IPS DF 4.7 (cell line): Measurements from ENCODE around the gene ADTRP.
"Not testable (repeated sequence)": the region's sequence is repeated elsewhere in the genome, so short reads cannot be mapped to it uniquely, and the experiment has no call there.

ENCODE experiments used
- DNase-seq: peaks from one replicate; pipeline ENCODE4 v3.0.0-alpha.2; 2013; ENCODE audit warnings: low spot score; ENCODE audit errors: extremely low read depth

ADTRP gene

DNA sequence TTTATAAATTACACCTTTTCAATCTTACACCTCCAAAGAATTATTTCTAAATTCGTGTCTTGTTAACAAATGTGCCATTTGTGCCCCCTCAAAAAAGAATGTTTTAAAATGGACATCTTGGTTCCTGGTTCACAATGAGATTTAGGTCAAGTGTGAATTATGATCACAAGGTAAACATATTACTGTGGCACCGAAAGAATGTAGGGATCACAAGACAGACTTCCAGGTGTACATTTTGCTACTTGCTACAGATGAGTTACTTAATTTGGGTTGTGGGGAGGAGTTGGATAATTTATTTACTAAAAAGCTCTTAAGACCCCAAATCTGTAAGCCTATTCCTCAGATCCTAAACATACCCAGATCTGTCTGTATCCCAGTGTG is 25.0 kb upstream of the ADTRP start:
- DNase-seq = no peak

DNA sequence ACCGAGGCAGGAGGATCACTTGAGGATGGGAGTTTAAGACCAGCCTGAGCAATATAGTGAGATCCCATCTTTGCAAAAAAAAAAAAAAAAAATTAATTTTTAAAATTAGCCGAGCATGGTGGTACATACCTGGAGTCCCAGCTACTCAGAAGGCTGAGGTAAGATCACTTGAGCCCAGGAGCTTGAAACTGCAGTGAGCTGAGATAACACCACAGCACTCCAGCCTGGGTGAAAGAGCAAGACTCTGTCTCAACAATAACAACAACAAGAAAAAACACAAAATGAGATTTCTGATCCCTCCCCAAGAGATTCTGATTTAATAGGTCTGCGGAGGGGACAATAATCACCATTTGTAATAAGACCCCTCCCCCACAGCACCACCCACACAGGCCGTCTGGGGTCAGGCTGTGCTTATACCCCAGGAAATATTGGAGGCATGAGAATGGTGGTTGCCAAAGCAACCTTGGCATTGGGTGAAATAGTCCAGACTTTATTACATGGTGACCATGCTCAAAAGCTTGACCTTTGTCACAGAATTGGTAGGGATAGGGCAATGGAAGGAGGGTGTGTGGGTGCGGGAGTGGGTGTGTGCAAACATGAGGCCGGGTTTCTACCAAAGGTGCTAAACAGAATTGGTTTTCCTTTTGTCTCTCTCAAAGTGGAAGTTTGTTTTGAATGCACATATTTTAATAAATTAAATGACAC is 24.4 kb upstream of the ADTRP start:
- DNase-seq = no peak

DNA sequence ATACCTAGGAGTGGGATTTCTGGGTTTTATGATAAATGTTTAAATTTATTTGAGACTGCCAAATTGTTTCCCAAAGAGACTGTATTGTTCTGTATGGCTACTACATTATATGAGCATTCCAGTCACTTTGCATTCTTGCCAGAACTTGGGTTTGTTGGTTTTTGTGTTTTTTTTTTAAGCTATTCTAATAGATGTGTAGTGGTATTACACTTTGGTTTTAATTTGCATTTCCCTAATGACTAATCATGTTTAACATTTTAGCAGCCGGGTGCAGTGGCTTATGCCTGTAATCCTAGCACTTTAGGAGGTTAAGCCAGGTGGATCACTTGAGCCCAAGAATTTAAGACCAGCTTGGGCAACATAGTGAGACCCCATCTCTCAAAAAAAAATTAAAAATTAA is 21.9 kb upstream of the ADTRP start:
- DNase-seq = not testable (repeated sequence)

DNA sequence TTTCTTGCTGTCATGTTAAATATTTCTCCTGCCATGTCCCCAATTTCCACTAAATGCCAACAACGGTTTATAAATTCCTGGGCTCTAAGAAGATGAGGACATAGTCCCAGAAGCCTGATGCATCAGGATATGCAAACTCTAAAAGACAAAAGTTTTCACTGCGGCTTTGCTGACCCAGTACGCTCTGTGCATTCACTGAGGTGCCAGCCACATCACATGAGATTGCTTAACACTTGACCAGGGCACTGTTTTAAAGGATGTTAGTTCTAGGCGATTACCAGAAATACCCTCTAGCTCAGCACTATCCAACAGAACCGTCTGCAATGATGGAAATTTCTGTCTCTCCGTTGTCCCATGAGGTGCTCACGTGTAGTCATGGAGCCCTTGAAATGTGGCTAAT is 19.9 kb upstream of the ADTRP start:
- DNase-seq = no peak

DNA sequence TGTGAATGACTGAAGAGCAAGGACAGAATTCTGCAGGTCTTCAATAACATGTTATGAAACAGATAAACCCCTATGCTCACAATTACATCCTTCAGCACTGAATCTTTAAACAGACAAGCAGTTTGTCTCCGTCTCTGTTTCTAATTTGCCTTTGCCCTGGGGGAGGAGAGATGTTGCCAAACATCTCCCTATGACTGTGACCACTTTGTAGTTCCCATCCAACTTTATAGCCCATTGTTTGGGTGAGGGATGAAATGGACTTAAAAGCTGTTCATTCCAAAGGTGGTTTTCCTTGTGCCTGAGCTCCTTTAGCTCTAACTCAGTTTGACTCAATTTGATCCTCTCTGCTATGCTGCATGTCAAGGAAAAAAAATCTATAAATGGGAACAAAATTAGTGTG is 19.5 kb upstream of the ADTRP start:
- no peak for DNase-seq

DNA sequence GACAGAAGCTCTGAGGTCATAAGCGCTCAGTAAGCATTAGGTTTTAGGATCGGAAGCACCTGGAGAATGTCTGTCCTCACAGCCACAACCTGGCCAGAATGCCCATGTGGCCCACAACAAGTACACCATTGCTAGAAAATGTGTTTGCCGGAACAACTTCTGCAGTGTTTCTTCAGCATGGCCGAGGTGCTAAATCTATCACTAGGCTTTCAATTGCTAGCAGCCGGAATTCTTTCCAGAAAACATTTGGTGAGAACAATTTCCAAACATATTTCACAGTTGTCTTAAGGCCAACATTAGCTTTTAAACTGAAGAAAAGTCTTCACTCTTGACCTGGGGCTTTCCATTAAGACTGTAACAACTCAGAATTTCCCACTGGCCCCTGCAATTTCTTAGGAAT is 18.2 kb upstream of the ADTRP start:
- no peak for DNase-seq

DNA sequence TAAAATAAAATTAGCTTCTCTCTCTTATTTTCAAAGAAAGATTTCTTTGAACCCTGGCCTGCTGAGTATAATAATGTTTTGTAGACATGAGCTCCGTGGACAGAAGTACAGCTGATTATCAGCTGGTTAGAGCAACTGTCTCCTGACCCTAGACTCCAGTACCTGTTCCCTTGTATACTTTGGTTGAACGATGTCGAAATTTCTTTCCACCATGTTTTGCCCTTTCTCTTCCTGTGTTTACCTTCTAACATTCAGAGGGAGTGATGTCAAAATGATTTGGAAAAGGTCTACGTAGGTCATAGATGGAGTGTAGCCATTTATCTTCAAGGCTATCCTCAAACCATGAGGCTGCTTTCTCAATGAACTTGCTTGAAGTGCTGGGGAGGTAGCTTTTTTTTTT is 16.8 kb upstream of the ADTRP start:
- no peak for DNase-seq

DNA sequence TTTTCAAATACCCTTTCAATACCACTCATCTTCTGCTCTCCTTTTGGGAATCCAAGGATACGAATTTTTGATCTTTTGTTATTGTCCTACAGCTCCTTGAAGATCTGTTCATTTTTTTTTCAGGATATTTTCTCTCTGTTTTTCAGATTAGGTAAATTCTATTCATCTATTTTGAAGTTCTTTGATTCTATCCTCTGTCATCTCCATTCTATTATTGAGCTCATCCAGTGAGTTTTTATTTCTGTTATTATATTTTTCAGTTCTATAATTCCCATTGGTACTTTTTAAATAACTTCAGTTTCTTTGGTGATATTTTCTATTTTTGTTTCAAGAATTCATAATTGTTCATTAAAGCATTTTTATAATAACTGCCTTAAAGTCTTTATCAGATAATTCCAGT is 14.7 kb upstream of the ADTRP start:
- DNase-seq = no peak

DNA sequence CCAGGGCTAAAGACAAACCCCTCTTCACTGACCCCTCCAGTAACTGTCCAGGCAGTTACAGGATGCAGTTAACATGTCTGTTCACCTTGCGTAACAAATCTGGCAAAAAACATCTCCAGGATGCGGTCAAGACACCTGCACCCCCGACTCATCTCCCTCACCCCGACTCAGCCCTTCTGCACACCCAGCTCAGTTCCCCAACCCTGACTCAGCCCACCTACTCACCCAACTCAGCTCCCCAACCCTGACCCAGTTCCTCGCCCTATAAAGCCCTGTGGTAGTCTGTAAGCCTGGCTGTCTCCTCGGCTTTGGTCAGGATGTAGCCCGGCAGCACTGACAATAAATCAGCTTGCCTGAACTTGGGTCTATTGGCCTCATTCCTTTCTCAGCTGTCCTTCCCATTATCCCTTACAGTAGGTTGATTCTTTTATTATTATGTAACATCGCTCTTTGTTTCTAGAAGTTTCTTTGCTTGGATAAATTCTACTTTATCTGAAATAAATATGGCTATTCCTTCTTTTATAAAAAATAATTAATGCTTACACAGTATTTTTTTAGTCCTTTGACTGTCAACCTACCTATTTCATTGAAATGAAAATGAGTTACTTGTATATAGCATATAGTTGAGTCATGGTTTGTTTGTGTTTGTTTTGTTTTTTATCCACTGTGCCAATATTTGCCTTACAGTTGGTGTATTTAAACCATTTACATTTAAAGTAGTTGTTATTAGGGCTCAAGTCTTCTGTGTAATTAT is 12.9 kb upstream of the ADTRP start:
- DNase-seq = no peak

DNA sequence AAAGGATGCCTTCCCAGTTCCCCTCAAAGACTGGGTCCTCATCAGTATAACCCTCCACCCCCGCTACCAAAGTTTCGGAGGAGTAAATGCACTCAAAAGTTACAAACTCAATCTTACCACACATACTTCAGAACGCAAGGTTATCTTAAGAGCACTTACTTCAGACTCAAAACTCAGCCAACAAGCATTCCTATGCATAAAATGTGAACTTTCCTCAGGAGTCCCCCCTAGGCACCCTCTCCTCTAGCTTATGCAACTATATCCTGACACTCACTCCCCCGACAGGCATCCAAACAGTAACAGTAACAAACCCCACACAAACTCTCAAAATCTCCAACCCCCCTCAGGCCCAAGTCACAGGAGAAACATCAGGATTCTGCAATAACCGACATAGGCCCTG is 11.1 kb upstream of the ADTRP start:
- no peak for DNase-seq

DNA sequence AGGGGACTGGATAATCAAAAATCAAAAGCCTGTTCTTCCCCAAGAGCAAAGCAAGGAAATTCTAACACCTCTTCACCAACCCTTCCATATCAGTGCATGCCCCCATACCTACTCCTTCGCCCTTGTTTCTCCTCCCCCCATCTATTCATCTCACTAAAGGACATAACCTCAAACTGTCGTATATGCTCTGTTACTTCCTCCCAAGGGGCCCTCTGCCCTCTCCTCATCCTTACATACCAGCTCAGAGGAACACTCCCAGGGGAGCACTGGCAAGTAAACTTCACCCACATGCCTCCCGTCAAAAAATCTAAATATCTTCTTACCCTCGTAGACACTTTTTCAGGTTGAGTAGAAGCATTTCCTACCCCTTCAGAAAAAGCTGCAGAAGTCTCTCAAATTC is 9.4 kb upstream of the ADTRP start:
- DNase-seq = no peak

DNA sequence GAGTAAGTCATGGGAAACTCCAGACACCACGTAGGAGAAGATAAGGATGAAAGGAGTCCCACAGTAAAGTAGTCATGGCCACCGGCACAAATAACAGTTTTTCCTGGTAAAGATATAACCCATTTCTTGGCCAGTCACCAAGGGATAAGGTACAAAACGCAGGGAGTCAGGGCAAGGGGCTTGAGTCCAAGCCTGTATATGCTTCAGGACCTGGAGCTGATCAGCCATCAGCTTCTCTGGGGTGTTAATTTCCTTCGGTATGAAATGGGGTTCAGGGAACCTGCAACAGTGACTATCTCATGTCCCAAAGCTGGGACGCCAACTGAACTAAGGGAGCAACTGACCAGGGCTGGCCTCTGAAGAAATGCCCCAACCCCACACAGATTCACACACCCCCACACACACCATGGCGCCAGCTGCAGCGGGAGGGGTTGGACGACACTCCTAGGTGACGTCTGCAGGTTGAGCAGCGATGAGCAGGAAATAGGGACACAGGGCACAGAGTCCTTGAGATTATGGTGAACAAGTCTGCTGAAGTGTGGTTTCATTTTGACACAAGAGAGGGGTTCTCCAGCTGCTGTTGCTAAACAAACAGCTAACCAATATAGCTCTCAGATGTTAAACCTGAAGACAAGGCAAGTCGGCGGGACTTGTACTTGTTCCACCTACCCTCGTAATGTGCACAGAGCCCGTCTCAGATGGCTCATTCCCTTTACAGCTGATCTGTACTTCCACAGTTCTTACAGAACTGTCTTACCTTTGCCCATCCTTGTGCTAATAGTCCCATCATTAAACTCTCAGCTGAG is 7.4 kb upstream of the ADTRP start:
- DNase-seq = no peak

DNA sequence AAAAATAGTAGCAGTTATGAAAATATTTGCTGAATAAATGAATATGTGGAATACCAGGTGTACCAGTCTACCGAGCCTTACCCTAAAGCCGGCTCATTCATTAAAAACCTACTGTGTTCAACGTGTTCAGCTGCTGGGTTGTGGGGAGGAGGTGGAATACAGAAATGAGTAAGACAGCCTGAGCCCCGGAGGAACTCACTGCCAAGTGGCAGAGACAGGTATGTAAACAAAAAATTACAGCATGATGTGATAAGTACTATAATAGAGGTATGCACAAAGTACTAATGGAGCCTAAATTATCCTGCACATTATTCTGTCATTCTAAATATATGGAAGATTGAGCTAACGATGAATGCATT is 6.8 kb upstream of the ADTRP start:
- DNase-seq = no peak

DNA sequence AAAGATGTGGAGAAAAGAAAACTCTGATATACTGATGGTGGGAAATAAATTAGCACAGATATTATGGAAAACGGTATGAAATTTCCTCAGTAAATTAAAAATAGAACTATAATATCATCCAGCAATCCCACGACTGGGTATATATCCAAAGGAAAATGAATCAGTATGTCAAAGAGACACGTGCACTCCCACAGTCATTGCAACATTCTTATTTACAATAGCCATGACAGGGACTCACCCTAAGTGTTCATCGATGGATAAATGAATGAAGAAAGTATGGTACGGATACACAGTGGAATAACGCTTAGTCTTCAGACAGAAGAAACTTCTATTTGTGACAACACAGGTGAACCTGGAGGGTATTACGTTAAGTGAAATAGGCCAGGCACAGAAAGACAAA is 5.7 kb upstream of the ADTRP start:
- DNase-seq = no peak

DNA sequence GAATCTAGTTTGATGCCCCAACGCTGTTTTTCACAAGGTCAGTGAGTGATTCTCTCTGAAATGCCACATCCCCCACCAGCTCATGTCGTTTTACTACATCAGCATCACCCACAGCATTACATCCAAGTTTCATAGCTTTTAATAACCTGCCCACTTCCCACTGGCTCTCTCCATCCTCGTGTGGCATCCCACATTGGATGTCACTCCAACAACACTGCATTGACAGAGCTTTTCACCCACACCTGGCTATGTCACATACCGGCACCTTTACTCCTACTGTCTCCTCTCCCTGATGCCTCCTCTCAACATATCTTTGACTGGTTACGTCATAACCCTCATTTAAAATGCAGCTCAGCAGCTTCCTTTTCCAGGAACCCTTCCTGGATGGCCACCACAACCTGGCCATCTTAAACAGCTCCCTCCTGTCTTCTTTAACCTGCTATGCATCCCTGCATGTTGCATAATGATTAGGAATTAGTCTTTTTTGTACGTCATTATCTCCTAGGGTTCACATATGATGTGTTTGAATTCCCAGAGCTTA is 5.0 kb upstream of the ADTRP start:
- DNase-seq = no peak

DNA sequence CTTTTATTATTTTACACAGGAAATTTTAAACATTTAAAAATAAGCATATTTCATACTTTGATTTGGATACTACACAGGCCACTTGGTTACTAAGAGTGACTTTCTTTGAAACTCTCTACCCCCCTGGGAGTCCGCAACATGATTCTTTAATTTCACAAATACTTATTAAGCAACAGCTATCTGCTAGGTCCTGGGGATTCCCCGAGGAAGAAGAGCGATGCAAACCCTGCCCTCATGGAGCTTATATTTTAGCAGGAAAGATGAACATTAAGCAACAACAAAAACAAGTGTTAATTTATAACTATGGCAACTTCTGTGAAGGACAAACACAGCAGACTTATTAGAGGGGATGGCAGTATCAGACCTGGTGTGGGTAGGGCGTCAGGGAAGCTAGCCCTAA is 3.9 kb upstream of the ADTRP start:
- DNase-seq = no peak

DNA sequence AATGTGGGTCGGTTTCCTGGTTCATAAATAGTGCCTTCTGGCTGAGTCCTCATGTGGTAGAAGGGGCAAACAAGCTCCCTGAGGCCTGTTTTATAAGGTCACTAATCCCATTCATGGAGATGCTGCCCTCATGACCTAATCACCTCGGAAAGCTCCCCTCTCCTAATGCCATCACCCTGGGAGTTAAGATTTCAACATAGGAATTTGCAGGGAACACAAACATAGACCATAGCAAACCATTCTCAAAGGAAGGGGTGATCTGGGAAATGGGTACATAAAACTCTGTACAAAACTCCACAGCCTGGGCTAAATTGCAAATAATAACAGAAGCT is 1.5 kb upstream of the ADTRP start:
- DNase-seq = no peak

DNA sequence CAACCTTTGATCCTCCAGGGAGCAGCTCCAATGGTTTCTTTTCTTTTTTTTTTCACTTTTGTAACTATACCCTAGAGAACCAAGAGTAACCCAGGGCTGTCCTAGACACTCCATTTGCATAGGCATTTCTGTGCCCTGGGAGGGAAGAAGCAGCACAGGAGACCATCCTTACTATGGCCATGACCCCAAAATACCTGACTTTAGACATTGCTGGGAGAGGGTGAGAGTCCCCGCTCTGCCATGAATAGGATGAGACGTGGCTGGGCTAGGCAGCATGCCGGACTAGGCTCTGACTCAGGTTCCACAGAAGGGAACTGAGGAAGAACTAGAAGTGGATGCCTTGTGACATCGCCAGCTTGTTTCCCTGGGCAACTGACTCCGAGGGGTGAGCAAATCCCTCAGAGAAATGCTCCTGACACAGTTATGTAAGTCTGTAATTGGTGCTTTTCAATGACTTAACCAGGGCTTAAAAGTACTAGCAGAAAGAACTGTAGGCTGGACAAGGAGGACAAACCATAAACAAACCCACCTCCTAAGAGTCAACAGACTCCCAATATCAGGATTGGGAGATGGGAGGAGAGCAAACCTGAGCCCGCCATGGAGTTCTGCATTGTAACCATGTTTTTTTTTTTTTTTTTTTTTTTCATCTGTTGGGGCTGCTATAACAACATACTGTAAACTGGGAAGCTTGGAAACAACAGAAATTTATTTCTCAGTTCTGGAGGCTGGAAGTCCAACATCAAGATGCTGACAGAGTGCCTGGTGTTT is 910 bp upstream of the ADTRP start:
- DNase-seq = no peak

DNA sequence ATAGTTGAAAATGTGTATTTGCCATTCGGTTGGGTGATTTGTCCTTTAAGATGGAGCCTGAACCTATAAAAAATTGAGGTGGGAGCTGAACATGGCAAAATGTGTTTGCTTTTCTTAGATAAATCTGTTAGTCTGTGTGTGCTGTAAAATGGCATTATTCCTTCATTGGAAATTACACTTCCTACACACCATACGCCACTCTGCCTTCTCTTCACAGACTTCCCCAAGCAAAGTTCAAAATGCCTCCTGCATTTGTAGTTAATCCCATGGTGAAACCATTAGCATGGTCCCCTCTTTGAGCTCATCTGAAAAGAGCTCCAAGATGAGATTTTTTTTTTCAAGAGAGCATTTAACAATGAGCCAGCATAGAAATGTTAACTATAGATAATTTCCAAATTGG is 567 bp downstream of the ADTRP start:
- no peak for DNase-seq

DNA sequence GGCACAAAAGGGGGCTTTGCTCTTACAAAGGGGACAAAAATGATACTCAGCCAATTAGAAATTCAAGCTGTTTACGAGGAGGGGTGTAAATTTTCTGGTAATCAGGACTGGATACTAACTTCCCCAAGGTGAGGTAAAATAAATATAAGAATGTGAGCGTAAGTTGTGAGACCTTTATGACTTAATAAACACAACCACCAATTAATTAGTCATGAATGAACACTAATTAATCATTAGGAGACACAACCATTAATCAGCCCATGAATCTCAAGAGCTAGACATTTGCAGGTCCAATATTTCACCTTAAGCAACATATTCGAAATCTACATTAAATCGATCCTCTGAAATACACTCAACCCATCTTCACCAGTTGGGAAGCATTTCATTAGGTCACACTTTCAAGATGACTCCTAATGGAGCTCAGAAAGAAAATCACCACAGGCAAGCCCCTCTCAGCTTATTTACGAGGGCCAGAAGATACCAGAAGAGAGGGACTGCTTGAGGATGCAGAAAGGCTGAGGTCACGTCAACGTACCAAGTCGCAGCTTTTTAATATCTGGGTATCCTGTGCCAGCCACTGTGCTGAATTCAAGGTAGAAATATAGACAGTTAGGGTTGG is 2.7 kb downstream of the ADTRP start:
- no peak for DNase-seq

DNA sequence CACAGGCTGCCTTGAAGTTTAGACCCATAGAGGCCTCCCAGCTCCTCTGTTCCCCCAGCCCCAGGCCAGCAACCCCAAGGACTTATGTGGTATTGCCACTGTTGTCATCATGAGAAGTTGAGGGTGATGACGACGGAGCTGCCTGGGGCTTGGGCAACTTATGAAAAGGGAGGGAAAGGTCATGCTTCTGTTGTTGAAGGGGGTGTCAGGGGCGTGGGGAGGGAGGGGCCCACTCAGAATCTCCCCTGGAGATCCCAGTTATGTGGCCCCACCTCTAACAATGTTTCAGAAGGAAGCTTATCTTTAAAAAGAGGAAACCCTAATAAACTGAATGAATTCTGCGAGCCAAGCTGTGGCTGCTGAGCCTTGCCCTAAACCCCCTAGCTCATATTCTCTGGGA is 4.2 kb downstream of the ADTRP start:
- no peak for DNase-seq
